Inferior parietal cortex (tissue), 1 donor: Measurements from ENCODE around the gene ENO3.
A peak's percentile ranks its signal among the peaks of the same experiment; 100 is the strongest.

ENCODE experiments used
- DNase-seq: peaks from one replicate; pipeline ENCODE4 v3.0.0-alpha.2; 2016; ENCODE audit errors: extremely low spot score

The ENO3 gene

DNA sequence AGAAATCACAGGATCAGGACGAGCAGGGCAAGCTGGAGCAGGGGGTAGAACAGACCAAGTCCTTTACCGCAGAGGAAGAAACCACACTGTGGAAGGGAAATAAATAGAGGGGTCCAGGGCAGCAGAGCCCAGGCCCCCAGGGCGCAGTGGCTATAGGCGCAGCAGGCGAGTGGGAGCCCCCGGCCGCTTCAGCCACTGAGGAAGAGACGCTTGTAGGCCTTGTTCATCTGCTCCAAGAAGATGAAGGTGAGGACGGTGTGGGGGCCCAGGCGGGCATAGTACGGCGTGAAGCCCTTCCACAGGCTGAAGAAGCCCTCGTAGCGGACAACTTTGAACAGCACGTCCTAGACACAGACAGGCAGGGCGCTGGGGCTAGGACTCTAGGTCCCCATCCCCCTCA is 13.4 kb upstream of the ENO3 start:
- DNase-seq, result no peak

- DNase-seq, result no peak
These were observed 12.8 kb upstream of the ENO3 start for GRCh38 chr17:4938069-4938491.

DNA sequence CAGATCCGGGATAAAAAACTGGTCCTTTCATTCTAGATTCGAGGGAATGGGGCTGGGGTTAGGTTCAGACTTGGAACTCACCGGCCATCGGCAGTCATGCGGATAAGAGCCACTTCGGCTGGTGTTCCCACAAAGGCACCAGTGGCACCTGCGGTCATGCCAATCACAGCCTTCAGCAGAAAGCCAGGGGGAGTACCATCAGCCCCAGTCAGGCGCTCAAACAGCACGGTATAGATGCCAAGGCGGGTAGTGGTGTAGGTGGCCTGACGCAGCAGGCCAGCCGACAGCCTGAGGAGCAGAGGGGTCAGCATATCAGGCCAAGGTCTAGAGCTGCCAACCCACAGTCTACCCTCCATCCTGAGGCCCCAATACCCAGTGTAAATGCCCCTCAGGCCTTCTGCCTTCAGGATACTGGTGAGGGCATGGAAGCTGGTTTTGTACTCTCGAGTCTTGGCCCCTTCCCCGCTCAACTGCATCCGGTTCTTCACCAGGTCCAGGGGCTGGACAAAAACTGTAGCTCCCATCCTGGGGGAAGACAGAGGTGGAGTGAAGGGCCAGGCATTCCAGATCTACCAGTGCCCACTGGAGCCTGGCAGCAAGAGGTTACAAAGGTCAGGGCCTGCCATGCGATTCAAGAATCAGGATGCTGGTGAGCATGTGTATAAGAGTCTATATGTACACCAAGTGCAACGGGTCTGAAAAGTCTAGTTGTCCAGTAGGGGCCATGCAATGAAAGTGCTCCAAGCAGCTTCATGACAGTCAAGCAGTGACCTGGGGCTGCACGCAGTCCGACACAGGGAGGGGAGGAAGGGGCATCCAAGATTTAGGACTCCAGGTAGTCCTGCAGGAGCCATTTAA is 12.0 kb upstream of the ENO3 start:
- DNase-seq, result no peak

- DNase-seq, result no peak
These were observed 11.4 kb upstream of the ENO3 start for GRCh38 chr17:4939546-4939795.

- peak; percentile 99 for DNase-seq
These were observed 10.9 kb upstream of the ENO3 start, which contains the start of the genes RNF167 and SLC25A11 for GRCh38 chr17:4939796-4940554. RNF167 (plus strand) TSS chr17:4940268; CDS start chr17:4940910, 642 bp downstream. SLC25A11 (minus strand) TSS chr17:4940046; CDS start chr17:4939910, 136 bp downstream.

DNA sequence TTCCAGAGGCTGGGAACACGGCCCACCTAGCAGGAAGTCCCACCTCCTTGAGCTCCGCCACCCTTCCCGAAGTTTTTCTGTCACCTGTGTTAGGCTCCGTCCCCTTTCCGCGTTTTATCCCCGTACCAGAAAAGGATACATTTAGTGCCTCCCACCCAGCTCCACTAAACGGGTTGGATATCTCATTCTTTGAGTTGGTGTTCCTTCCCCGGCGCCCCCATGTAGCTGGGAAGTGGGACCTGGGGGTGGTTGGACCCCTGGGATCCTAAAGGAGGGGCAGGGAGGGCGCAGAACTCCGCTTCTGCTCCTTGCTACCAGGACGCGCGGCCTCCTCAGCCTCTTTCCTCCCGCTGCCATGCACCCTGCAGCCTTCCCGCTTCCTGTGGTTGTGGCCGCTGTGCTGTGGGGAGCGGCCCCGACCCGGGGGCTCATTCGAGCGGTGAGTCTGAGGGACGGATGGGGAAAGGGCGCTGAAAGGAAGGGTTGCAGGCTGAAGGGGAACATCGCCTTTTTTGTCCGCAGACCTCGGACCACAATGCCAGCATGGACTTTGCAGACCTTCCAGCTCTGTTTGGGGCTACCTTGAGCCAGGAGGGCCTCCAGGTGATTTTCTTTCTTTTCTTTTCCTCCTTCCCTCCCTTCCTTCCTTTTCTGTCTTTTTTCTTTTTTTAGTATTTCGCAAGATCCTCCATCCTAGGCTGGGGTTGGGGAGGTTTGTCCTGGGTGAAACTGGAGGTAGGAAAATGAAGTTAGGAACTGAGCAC is 10.2 kb upstream of the ENO3 start:
- DNase-seq, result no peak

GRCh38 chr17:4941319-4941610 is 9.7 kb upstream of the ENO3 start:
- no peak for DNase-seq

GRCh38 chr17:4942760-4943508 is 8.0 kb upstream of the ENO3 start:
- no peak for DNase-seq

- no peak for DNase-seq
These were observed 6.8 kb upstream of the ENO3 start for GRCh38 chr17:4944163-4944553.

- DNase-seq, result no peak
These were observed 6.3 kb upstream of the ENO3 start for GRCh38 chr17:4944554-4945175.

DNA sequence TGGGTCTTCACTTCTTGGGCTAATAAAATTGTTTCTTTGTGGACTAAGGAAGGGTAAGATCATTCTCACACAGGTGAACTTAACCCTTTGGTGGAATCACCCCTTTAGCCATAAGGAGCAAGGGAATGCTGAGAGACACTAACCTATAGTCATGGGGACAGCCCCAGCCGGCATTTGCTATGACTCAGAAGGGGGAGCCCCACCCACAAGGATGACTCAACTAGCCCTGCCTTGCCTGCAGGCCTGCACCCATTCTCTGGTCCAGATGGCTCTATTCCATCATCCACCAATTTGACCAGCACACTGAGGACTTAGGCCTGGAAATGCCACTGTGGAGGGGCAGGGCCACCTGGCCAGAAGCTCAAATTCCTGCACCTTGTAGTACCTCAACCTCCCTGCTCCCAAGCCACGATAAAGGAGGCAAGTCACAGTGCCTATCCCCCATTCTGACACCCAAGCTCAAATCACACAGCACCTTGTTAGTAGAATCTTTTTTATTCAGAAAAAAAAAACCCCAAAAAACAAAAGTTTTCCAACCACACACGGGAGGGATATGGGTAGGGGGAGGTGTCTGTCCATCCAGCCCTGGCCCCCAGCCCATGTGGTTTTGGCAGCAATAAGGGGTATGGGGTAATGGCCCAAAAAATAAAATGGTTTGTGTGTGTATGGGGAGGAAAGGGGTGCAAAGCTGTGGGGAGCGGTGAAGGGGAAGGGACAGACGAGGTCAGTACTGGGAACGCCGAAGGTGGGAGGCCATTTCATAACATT is 5.6 kb upstream of the ENO3 start:
- peak; percentile 47 for DNase-seq

DNA sequence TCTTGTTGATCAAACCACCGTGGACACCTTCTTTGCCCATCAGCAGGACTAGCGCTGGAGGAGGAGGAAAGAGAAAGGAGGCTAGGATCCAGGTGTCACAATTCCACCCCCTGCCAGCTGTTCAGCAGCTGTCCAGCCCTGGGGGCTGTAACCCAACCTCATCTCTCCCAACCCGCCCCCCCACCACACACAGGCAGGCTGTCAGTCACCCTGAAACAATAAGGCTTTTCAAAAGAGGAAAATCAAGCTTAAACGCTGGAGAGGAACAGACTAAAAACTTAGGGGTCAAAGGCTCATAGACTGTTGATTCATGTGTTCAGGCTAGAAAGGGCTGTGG is 5.0 kb upstream of the ENO3 start:
- DNase-seq, result no peak

GRCh38 chr17:4946312-4946976 is 4.5 kb upstream of the ENO3 start:
- DNase-seq, result no peak

DNA sequence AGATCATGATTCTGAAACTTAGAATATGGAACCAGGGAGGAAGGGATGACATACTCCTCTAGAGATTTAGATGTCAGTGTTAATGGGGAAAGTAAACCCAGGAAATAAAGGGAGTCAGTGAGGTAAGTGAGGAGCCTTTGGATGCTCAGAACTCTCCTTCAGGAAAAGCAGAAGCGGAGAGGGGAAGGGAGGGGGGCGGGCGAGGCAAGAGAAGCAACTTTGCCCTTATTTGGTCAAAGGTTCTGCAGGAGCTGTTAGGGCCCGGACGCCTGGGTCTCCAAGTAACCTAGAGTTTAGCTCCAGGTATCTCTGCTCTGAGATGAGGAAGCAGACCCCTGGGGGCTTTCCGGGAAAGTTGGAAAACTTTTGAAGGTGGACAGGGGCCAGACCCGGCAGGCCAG is 3.9 kb upstream of the ENO3 start:
- DNase-seq, result no peak

- DNase-seq, result no peak
These were observed 3.3 kb upstream of the ENO3 start for GRCh38 chr17:4947411-4948165.

GRCh38 chr17:4948166-4948930 is 2.6 kb upstream of the ENO3 start, which contains the start of gene PFN1:
PFN1 (minus strand) TSS chr17:4948530; CDS start chr17:4948394, 136 bp downstream.
- DNase-seq, result peak; percentile 78

DNA sequence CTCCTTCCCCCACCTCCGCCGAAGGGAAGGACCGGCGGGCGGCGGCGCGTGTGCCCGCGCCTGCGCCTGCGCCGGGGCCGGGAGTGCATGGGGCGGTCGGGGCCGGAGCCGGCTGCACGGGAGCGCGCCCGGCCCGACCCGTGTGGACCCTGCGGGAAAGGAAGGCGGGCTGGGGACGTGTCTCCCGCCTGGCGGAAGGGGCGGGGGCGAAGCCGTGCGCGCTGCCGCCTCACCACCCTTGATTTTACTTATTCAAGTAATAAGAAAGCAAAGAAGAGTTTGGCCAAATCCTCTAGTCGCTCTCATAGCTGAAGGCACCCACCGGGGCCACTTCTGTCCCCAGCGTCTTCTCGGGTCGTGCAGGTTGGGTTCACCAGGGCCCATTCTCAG is 2.0 kb upstream of the ENO3 start:
- DNase-seq, result no peak

GRCh38 chr17:4949321-4950074 is 1.4 kb upstream of the ENO3 start:
- DNase-seq, result peak; percentile 39
